K562 (cell line): Measurements from ENCODE around the gene AP1AR. TPM values are rescaled to one million over a fixed set of nuclear protein-coding genes. Genes with fewer than 3 reads are reported as not detected.
A peak's percentile ranks its signal among the peaks of the same experiment; 100 is the strongest.

ENCODE experiments used
- ATF1 ChIP-seq, 2 experiments: fragments of 450-650 bp in 1 of 2; IDR thresholded peaks; 2 replicates each; pipeline ENCODE4 v1.6.1; 2016; ENCODE audit warnings: missing compliant biosample characterization in 1 of 2, missing genetic modification characterization in 1 of 2
- CLOCK ChIP-seq: fragments of 250-450 bp; sonication (Bioruptor Pico); IDR thresholded peaks from 2 replicates; pipeline ENCODE4 v1.4.0; 2020; ENCODE audit warnings: mild to moderate bottlenecking, moderate library complexity, borderline replicate concordance
- CTCFL ChIP-seq: IDR thresholded peaks from 2 replicates; pipeline ENCODE4 v1.6.1; 2011; ENCODE audit warnings: borderline replicate concordance, low read depth, mild to moderate bottlenecking, moderate library complexity, low read length; ENCODE audit not compliant: insufficient read depth, poor library complexity, severe bottlenecking
- EGR1 ChIP-seq: fragments of 450-650 bp; conservative IDR thresholded peaks from 2 replicates; pipeline ENCODE4 v1.6.1; 2017; ENCODE audit warnings: mild to moderate bottlenecking
- FIP1L1 ChIP-seq: fragments of 200-400 bp; formaldehyde crosslinking; IDR thresholded peaks from 2 replicates; pipeline ENCODE4 v1.6.1; 2018; ENCODE audit warnings: mild to moderate bottlenecking, low read depth, low read length; ENCODE audit not compliant: poor library complexity, severe bottlenecking
- HNRNPL ChIP-seq: fragments of 200-400 bp; formaldehyde crosslinking; IDR thresholded peaks from 2 replicates; pipeline ENCODE4 v1.6.1; 2017; ENCODE audit warnings: low read depth, mild to moderate bottlenecking, low read length
- JUN ChIP-seq, 2 experiments: sonication (generic) in 1 of 2; formaldehyde crosslinking in 1 of 2; IDR thresholded peaks; 2 replicates each; pipeline versions ENCODE4 v1.6.1 to v1.8.0; 2012 to 2022; ENCODE audit warnings: borderline replicate concordance in 2 of 2, mild to moderate bottlenecking in 2 of 2, improper control_type of control experiment in 1 of 2, low read depth in 1 of 2, low read length in 1 of 2, missing genetic modification reagents in 1 of 2
- KDM5B ChIP-seq: fragments of 200-600 bp; sonication (generic); IDR thresholded peaks from 2 replicates; pipeline ENCODE4 v1.6.1; 2012; ENCODE audit warnings: low read depth, mild to moderate bottlenecking, moderate library complexity, low read length, control low read depth, inconsistent platforms; ENCODE audit not compliant: insufficient replicate concordance
- MAZ ChIP-seq, 2 experiments: fragments of 450-650 bp in 1 of 2; sonication (generic) in 1 of 2; formaldehyde crosslinking; IDR thresholded peaks in 1 of 2; conservative IDR thresholded peaks in 1 of 2; 2 replicates each; pipeline versions ENCODE4 v1.4.0 to v1.5.0; 2020; ENCODE audit warnings: mild to moderate bottlenecking in 1 of 2, missing genetic modification reagents in 1 of 2
- MTA1 ChIP-seq: fragments of 450-650 bp; IDR thresholded peaks from 2 replicates; pipeline ENCODE4 v1.6.1; 2017; ENCODE audit warnings: borderline replicate concordance
- MYBL2 ChIP-seq, 2 experiments: fragments of 450-650 bp in 1 of 2; sonication (generic) in 1 of 2; formaldehyde crosslinking in 1 of 2; IDR thresholded peaks; 2 replicates each; pipeline versions ENCODE4 v1.6.1 to v1.8.1; 2017 to 2022; ENCODE audit warnings: borderline replicate concordance in 1 of 2, inconsistent platforms in 1 of 2, low read depth in 1 of 2, mild to moderate bottlenecking in 1 of 2, missing genetic modification reagents in 1 of 2, moderate library complexity in 1 of 2
- NFXL1 ChIP-seq: fragments of 450-650 bp; formaldehyde crosslinking; IDR thresholded peaks from 2 replicates; pipeline ENCODE4 v1.4.0; 2021; ENCODE audit warnings: mild to moderate bottlenecking
- NONO ChIP-seq, 2 experiments: fragments of 200-400 bp in 1 of 2; fragments of 450-650 bp in 1 of 2; formaldehyde crosslinking in 1 of 2; IDR thresholded peaks; 2 replicates each; pipeline ENCODE4 v1.6.1; 2017; ENCODE audit warnings: low read depth in 2 of 2, mild to moderate bottlenecking in 2 of 2, moderate library complexity in 2 of 2, low read length in 1 of 2
- PKNOX1 ChIP-seq: fragments of 450-650 bp; IDR thresholded peaks from 2 replicates; pipeline ENCODE4 v1.6.1; 2016
- RAD51 ChIP-seq: fragments of 450-650 bp; IDR thresholded peaks from 2 replicates; pipeline ENCODE4 v1.7.1; 2016; ENCODE audit warnings: low read depth, mild to moderate bottlenecking, borderline replicate concordance
- RNF2 ChIP-seq: sonication (generic); IDR thresholded peaks from 2 replicates; pipeline ENCODE4 v1.6.1; 2016
- TAF1 ChIP-seq: IDR thresholded peaks from 2 replicates; pipeline ENCODE4 v1.6.1; 2011; ENCODE audit warnings: mild to moderate bottlenecking, low read length, moderate library complexity; ENCODE audit not compliant: insufficient read depth, control insufficient read depth, severe bottlenecking; ENCODE audit errors: extremely low read depth
- ZNF224 ChIP-seq: sonication (generic); formaldehyde crosslinking; IDR thresholded peaks from 2 replicates; pipeline ENCODE4 v1.8.0; 2022; ENCODE audit warnings: mild to moderate bottlenecking, missing genetic modification reagents
- ZNF696 ChIP-seq: fragments of 250-450 bp; sonication (Bioruptor Pico); conservative IDR thresholded peaks from 2 replicates; pipeline ENCODE4 v1.4.0; 2020; ENCODE audit warnings: mild to moderate bottlenecking, moderate library complexity
- polyA plus RNA-seq, 8 experiments: library from polyadenylated mRNA; depleted of rRNA in 4 of 8; stranded (reverse) in 5 of 8; unstranded in 3 of 8; fragments of >200 nt; fragmentation: Nextera tagmentation in 2 of 8; fragmentation: Illumina TruSeq in 1 of 8; extraction: Ambion mirVana in 2 of 8; extraction: Trizol in 1 of 8; gene quantifications; 2 replicates each; pipeline versions ENCODE4 v1.2.1 to v1.2.3, GENCODE V29; 2011 to 2014; ENCODE audit warnings: inconsistent platforms in 1 of 8, missing spikeins in 1 of 8
- total RNA-seq, 7 experiments: library from RNA; depleted of rRNA in 6 of 7; stranded (reverse); fragments of >200 nt in 6 of 7; fragmentation: Illumina TruSeq in 2 of 7; extraction: Trizol in 2 of 7; gene quantifications; 2 replicates each; pipeline versions ENCODE4 v1.2.1 to v1.2.3, GENCODE V29; 2011 to 2021; ENCODE audit warnings: low replicate concordance in 1 of 7

The AP1AR gene
- total and polyA plus RNA-seq, 9 of the 15 experiments (the other 6 are each of a cell fraction or from before 2014, with no cell fraction given): 2.6 to 20.7 (median 12.2) TPM

- TF ChIP-seq CTCFL: peak; percentile 31
- peak; percentile 49; the same call in 1 of the 2 replicates for TF ChIP-seq RAD51
- TF ChIP-seq NONO (IDR thresholded peaks at IDR 0.05; ENCODE audit: low read depth in 2 of 2, low read length in 1 of 2): peak in 1 of 2 experiments; percentile 79; a peak in 2 of 4 replicates
- no peak for TF ChIP-seq CLOCK
- TF ChIP-seq ZNF696: no peak
- TF ChIP-seq ATF1 (CRISPR knock-in tag; IDR thresholded peaks at IDR 0.05): no peak
- TF ChIP-seq ATF1 (tag; IDR thresholded peaks at IDR 0.05): no peak; the same call in 1 of the 2 replicates
- TF ChIP-seq FIP1L1: peak; percentile 73
- TF ChIP-seq JUN (IDR thresholded peaks at IDR 0.05; ENCODE audit: borderline replicate concordance, low read depth, low read length): no peak
- peak; percentile 18; the same call in 1 of the 2 replicates for TF ChIP-seq JUN (CRISPR knock-in tag; IDR thresholded peaks at IDR 0.05; ENCODE audit: borderline replicate concordance)
- TF ChIP-seq MYBL2 (IDR thresholded peaks at IDR 0.05; ENCODE audit: low read depth): no peak
- no peak for TF ChIP-seq MYBL2 (CRISPR knock-in tag; IDR thresholded peaks at IDR 0.05; ENCODE audit: borderline replicate concordance)
- TF ChIP-seq RNF2: 0 out of 2 replicates have a peak, but pooled peaks have one; percentile 25
- TF ChIP-seq MTA1: no peak
- no peak for TF ChIP-seq HNRNPL
- no peak for TF ChIP-seq ZNF224 (CRISPR knock-in tag)
- TF ChIP-seq KDM5B: peak; percentile 78
- peak; percentile 60 to 94 for TF ChIP-seq MAZ (CRISPR knock-in tag; conservative IDR thresholded peaks at IDR 0.05 in 1 of 2, IDR thresholded peaks at IDR 0.05 in 1 of 2)
- peak; percentile 86; the same call in 1 of the 2 replicates for TF ChIP-seq PKNOX1
- peak; percentile 7 for TF ChIP-seq TAF1
- peak; percentile 78 for TF ChIP-seq EGR1
- TF ChIP-seq NFXL1: no peak
Observed at GRCh38 chr4:112231779-112232713, at the start of gene AP1AR (continued).
